Measurements from ENCODE around the gene FRMPD4. TPM values are rescaled to one million over a fixed set of nuclear protein-coding genes. Genes with fewer than 3 reads are reported as not detected.

The FRMPD4 gene
- total and polyA plus RNA-seq, 2 donors (not counting 3 experiments of a cell fraction or from before 2014, with no cell fraction given): not detected

DNA sequence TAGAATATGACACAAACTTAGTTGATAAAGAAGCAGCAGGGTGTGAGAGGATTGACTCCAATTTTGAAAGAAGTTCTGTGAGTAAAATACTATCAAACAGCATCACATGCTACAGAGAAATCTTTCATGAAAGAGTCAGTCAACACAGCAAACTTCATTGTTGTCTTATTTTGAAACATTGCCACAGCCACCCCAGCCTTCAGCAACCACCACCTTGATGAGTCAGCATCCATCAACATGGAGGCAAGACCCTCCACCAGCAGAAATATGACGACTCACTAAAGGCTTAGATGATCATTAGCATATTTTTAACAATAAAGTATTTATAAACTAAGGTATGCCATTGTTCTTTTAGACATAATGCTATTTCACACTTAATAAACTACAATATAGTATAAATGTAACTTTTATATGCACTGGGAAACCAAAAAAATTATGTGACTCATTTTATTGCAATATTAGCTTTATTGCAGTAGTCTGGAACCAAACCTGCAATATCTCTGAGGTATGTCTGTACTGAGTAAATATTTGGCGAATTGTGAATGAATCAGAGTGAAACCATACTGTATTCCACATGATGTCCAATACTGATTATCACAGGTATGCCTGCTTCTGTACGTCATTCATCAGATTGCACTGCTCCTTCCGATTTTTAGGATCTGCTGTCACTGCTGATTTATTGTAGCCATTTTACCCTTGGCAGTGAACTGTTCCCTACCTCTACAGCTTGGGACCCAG is 11.6 kb downstream of the FRMPD4 start:
- no peaks in the 10 kb centered on the region for H3K36me3 ChIP-seq (ENCODE audit: control insufficient read depth in 2 of 2, extremely low read depth in 1 of 2, insufficient read depth in 2 of 2, low read length in 2 of 2)
- H3K27me3 ChIP-seq (ENCODE audit: control insufficient read depth in 2 of 2, insufficient read depth in 2 of 2, low read length in 2 of 2): no peaks in the 10 kb centered on the region
- POLR2A ChIA-PET: no interaction called here
- H3K4me1 ChIP-seq (ENCODE audit: control insufficient read depth, extremely low read depth, insufficient read depth, low read length): no peaks in the 10 kb centered on the region
- H3K27ac ChIP-seq (ENCODE audit: insufficient read depth, low read depth, low read length): no peak overlapping the region
- no peak overlapping the region for H2AFZ ChIP-seq (ENCODE audit: low read depth, low read length)
- H3K4me2 ChIP-seq (ENCODE audit: insufficient read depth, low read length): no peak overlapping the region
- dilution Hi-C loops (cut with MboI; ENCODE audit: extremely low pct_ligation_motif_present, low sequenced_read_pairs) (no loop called here), intact Hi-C loops (cut with micrococcal nuclease) (no loop called here)
- DNase-seq (ENCODE audit: low read depth, low spot score) (no peak), FAIRE-seq (no peak)
- no TSS peak for BruUV-seq (replicated peaks)
- TF ChIP-seq GATA2 (IDR thresholded peaks at IDR 0.05; ENCODE audit: insufficient read depth, insufficient read length, low read depth, low read length) (no peak), EZH2 (IDR thresholded peaks at IDR 0.05; ENCODE audit: borderline replicate concordance, low read depth, low read length, severe bottlenecking) (no peak), FOS (IDR thresholded peaks at IDR 0.05; ENCODE audit: borderline replicate concordance, insufficient read depth, low read length) (no peak), POLR2A (IDR thresholded peaks at IDR 0.05; ENCODE audit: low read depth, low read length) (no peak), JUN (IDR thresholded peaks at IDR 0.05; ENCODE audit: borderline replicate concordance, insufficient read depth, insufficient read length, low read depth) (no peak), MYC (IDR thresholded peaks at IDR 0.05; ENCODE audit: low read depth, low read length) (no peak), POLR2AphosphoS5 (IDR thresholded peaks at IDR 0.05; ENCODE audit: insufficient read depth, low read depth, low read length) (no peak)
- TF ChIP-seq, protein P1, sequence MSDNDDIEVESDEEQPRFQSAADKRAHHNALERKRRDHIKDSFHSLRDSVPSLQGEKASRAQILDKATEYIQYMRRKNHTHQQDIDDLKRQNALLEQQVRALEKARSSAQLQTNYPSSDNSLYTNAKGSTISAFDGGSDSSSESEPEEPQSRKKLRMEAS (IDR thresholded peaks at IDR 0.05; ENCODE audit: insufficient read depth, insufficient read length): no peak
- TF ChIP-seq, protein P2, sequence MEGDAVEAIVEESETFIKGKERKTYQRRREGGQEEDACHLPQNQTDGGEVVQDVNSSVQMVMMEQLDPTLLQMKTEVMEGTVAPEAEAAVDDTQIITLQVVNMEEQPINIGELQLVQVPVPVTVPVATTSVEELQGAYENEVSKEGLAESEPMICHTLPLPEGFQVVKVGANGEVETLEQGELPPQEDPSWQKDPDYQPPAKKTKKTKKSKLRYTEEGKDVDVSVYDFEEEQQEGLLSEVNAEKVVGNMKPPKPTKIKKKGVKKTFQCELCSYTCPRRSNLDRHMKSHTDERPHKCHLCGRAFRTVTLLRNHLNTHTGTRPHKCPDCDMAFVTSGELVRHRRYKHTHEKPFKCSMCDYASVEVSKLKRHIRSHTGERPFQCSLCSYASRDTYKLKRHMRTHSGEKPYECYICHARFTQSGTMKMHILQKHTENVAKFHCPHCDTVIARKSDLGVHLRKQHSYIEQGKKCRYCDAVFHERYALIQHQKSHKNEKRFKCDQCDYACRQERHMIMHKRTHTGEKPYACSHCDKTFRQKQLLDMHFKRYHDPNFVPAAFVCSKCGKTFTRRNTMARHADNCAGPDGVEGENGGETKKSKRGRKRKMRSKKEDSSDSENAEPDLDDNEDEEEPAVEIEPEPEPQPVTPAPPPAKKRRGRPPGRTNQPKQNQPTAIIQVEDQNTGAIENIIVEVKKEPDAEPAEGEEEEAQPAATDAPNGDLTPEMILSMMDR (IDR thresholded peaks at IDR 0.05; ENCODE audit: extremely low read depth in 1 of 2, insufficient read depth in 1 of 2, low read depth in 1 of 2, low read length in 2 of 2): no peak
- H4K20me1 ChIP-seq (replicated peaks; ENCODE audit: control insufficient read depth, extremely low read depth, insufficient read depth, low read length): no peaks in the 10 kb centered on the region
- H3K9ac ChIP-seq (replicated peaks; ENCODE audit: extremely low read depth, insufficient read depth, low read length): no peak overlapping the region
- no peaks in the 10 kb centered on the region for H3K79me2 ChIP-seq (ENCODE audit: control insufficient read depth, insufficient read depth, low read length)
- no peaks in the 10 kb centered on the region for H3K9me3 ChIP-seq (replicated peaks; ENCODE audit: control insufficient read depth, insufficient read depth, low read length)
- CTCF ChIA-PET: no interaction called here
- no peak overlapping the region for H3K4me3 ChIP-seq (replicated peaks in 1 of 3; ENCODE audit: insufficient read depth in 1 of 3, low read depth in 1 of 3, low read length in 3 of 3)
- H3K9me1 ChIP-seq (replicated peaks; ENCODE audit: control insufficient read depth, extremely low read depth, insufficient read depth, low read length): no peaks in the 10 kb centered on the region
